Mesodermal cell (in vitro differentiated cells): ENCODE results near the gene TMEM120B.
A peak's percentile ranks its signal among the peaks of the same experiment; 100 is the strongest.

Experiments
- H3K27ac ChIP-seq: 2 replicates; pipeline ENCODE4 v1.7.0; 2013; ENCODE audit warnings: mild to moderate bottlenecking, low read depth, low read length, moderate library complexity; ENCODE audit not compliant: severe bottlenecking
- H3K36me3 ChIP-seq: 2 replicates; pipeline ENCODE4 v1.7.1; 2013; ENCODE audit warnings: mild to moderate bottlenecking, low read length, moderate library complexity; ENCODE audit not compliant: control insufficient read depth, insufficient read depth
- H3K4me1 ChIP-seq: one replicate; pipeline ENCODE4 v1.7.1; 2013; ENCODE audit warnings: mild to moderate bottlenecking, low read length; ENCODE audit not compliant: insufficient read depth, control insufficient read depth, poor library complexity, severe bottlenecking
- H3K4me3 ChIP-seq: 2 replicates; pipeline ENCODE4 v1.7.0; 2013; ENCODE audit warnings: low read length, control low read depth, mild to moderate bottlenecking; ENCODE audit not compliant: insufficient read depth, poor library complexity, severe bottlenecking; ENCODE audit errors: extremely low read depth
- H3K9me3 ChIP-seq: 2 replicates; pipeline ENCODE4 v1.7.1; 2013; ENCODE audit warnings: mild to moderate bottlenecking, low read length, moderate library complexity; ENCODE audit not compliant: control insufficient read depth
- WGBS, 2 experiments: methylation state at CpG; one replicate each; pipeline ENCODE4 v1.1.5; 2013; ENCODE audit warnings: missing lambda C conversion rate in 2 of 2; ENCODE audit not compliant: insufficient coverage in 2 of 2; 5-methylcytosine and 5-hydroxymethylcytosine counted together

TMEM120B gene

DNA sequence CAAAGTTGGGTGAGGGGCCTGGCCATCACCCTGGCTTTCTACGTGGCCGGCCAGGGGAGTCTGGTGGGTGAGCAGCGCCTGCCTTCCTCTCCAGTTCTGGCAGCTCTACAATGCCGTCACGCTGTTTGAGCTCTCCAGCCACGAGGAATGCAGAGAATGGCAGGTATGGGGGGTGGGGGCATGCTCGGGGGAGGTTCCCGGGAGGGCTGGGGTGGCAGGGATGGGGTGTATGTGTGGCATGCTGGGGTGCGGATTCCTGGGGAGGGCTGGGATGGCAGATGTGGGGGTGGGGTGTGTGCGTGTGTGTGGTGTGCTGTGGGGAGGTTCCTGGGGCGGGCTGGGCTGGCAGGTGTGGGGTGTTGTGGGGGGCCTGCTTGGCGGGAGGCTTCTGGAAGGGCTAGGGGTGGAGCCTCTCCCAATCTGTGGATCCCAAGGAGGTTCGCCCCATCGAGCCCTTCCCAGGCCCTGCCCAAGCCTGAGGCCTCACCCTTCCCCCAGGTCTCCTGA, 62.5 kb downstream of the TMEM120B start:
- 56% methylated on average over 7 of the region's 14 CpGs; no CpG with 5 or more reads in 1 of the 2 experiments for WGBS, 2 experiments
- Histone ChIP-seq H3K4me1 (peaks cover 9% of the 10 kb centered on the region), H3K4me3 (no peak overlapping the region), H3K36me3 (peaks cover 16% of the 10 kb centered on the region), H3K27ac (peak overlapping the region; percentile 29), H3K9me3 (no peaks in the 10 kb centered on the region)

DNA sequence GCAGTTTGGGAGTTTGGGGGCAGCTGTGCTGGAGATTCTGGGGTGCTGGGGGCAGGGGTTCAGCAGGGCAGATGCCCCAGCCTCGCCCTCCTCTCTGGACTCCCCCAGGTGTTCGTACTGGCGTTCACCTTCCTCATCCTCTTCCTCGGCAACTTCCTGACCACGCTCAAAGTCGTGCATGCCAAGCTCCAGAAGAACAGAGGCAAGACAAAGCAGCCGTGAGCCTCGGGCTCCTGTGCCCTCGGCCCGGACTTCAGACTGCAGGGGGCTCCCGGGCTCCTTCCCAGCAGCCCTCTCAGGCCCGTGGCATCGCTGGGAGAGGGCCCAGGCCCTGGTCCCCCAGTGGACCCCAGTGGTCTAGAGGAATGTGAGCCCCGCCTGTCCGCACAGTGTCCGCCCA, 62.9 kb downstream of the TMEM120B start:
- Histone ChIP-seq H3K4me1 (peaks cover 9% of the 10 kb centered on the region), H3K27ac (peak overlapping the region; percentile 29), H3K4me3 (no peak overlapping the region), H3K9me3 (no peaks in the 10 kb centered on the region), H3K36me3 (peaks cover 20% of the 10 kb centered on the region)
- 75 to 86% methylated on average over 14 to 15 of the region's 16 CpGs for WGBS, 2 experiments

- H3K4me1 ChIP-seq: peaks cover 11% of the 10 kb centered on the region
- peaks cover 24% of the 10 kb centered on the region for H3K36me3 ChIP-seq
- H3K9me3 ChIP-seq: no peaks in the 10 kb centered on the region
- no peak overlapping the region for H3K4me3 ChIP-seq
- H3K27ac ChIP-seq: no peak overlapping the region
- WGBS, 2 experiments: 28 to 43% methylated on average over 9 to 18 of the region's 24 CpGs
These were observed 63.9 kb downstream of the TMEM120B start for GRCh38 chr12:121776190-121777098.

- H3K36me3 ChIP-seq: peaks cover 24% of the 10 kb centered on the region
- H3K4me1 ChIP-seq: peaks cover 20% of the 10 kb centered on the region
- WGBS, 2 experiments: 87 to 94% methylated on average over 7 to 9 of the region's 17 CpGs
- no peaks in the 10 kb centered on the region for H3K9me3 ChIP-seq
- no peak overlapping the region for H3K4me3 ChIP-seq
- no peak overlapping the region for H3K27ac ChIP-seq
These were observed 66.2 kb downstream of the TMEM120B start for GRCh38 chr12:121778567-121779421.

- H3K4me3 ChIP-seq: no peak overlapping the region
- 94 to 98% methylated on average over 12 to 17 of the region's 17 CpGs for WGBS, 2 experiments
- peaks cover 19% of the 10 kb centered on the region for H3K4me1 ChIP-seq
- H3K9me3 ChIP-seq: no peaks in the 10 kb centered on the region
- peaks cover 24% of the 10 kb centered on the region for H3K36me3 ChIP-seq
- no peak overlapping the region for H3K27ac ChIP-seq
These were observed 66.9 kb downstream of the TMEM120B start for GRCh38 chr12:121779422-121779895.

- WGBS, 2 experiments: 85 to 95% methylated on average over 3 to 8 of the region's 11 CpGs
- H3K9me3 ChIP-seq: no peaks in the 10 kb centered on the region
- H3K27ac ChIP-seq: no peak overlapping the region
- peaks cover 24% of the 10 kb centered on the region for H3K36me3 ChIP-seq
- peaks cover 17% of the 10 kb centered on the region for H3K4me1 ChIP-seq
- no peak overlapping the region for H3K4me3 ChIP-seq
These were observed 67.9 kb downstream of the TMEM120B start for GRCh38 chr12:121780429-121780828.

- Histone ChIP-seq H3K4me3 (no peak overlapping the region), H3K27ac (no peak overlapping the region), H3K4me1 (peaks cover 17% of the 10 kb centered on the region), H3K9me3 (no peaks in the 10 kb centered on the region), H3K36me3 (peaks cover 20% of the 10 kb centered on the region)
- 79 to 100% methylated on average over 3 to 5 of the region's 12 CpGs for WGBS, 2 experiments
These were observed 69.0 kb downstream of the TMEM120B start for GRCh38 chr12:121781484-121781997.

DNA sequence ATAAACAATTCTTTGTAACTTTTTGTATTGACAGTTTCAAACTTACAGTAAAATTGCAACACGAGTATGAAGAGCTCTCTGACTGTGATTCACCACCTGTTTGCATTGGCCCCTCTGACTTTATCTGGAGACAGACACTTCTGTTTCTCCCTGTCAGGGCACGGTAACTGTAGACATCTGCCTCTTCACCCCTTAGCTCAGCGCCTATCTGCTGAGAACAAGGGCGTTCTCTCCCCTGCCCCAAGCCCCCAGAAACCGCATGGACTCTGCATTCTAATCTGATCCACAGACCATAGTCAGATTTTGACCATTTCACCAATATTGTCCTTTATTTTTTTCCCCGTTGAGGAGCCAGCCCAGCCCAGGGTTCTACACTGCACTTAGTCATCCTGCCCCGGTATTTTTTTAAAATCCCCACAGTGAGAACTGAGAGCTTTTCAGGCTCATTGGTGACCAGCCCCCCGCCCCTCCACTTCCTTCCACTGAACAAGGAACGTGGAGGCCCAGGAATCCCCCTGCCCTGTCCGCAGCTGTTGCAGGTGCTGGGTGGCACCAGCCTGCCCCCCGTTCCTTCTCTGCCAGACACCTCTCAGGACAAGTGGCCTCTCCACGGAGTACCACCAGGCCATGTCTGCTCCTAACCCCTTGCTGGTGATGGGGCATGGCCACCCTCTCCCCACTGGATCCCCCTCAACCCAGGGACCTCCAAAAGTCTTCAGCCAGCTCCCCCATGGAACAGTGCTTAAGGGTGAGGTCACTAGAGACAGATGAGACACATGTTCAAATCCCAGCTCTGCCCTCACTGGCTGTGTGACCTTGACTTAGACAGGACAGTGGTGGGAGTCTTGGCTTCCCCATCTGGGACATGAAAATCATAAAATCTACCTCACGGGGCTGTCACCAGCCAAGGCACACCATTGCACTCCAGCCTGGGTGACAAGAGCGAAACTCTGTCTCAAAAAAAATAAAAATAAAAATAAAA, 69.7 kb downstream of the TMEM120B start:
- peaks cover 20% of the 10 kb centered on the region for H3K36me3 ChIP-seq
- 63 to 69% methylated on average over 10 to 12 of the region's 14 CpGs for WGBS, 2 experiments
- H3K4me3 ChIP-seq: no peak overlapping the region
- peaks cover 17% of the 10 kb centered on the region for H3K4me1 ChIP-seq
- no peaks in the 10 kb centered on the region for H3K9me3 ChIP-seq
- peak overlapping the region; percentile 47 for H3K27ac ChIP-seq

GRCh38 chr12:121783766-121784165, 71.2 kb downstream of the TMEM120B start:
- H3K36me3 ChIP-seq: peaks cover 20% of the 10 kb centered on the region
- no peaks in the 10 kb centered on the region for H3K9me3 ChIP-seq
- no peak overlapping the region for H3K27ac ChIP-seq
- WGBS, 2 experiments: 91% methylated on average over 5 to 6 of the region's 6 CpGs
- H3K4me1 ChIP-seq: peaks cover 17% of the 10 kb centered on the region
- H3K4me3 ChIP-seq: no peak overlapping the region
